ENCODE measurements around the gene NIT1.

GRCh38 chr1:161098210-161099068 lies 19.5 kb upstream of the NIT1 start, which contains the start of gene KLHDC9:
- no peak for TF ChIP-seq RAD21 (IDR thresholded peaks at IDR 0.05; ENCODE audit: low read depth)
- no peak for TF ChIP-seq EP300 (IDR thresholded peaks at IDR 0.05; ENCODE audit: borderline replicate concordance)
- no peak for TF ChIP-seq CEBPB (IDR thresholded peaks at IDR 0.05)
- TF ChIP-seq TAF1 (IDR thresholded peaks at IDR 0.05; ENCODE audit: low read depth), result no peak
- TF ChIP-seq CREB1 (IDR thresholded peaks at IDR 0.05; ENCODE audit: low read depth), result no peak
- no peak for TF ChIP-seq TEAD4 (IDR thresholded peaks at IDR 0.05)
- no peak for TF ChIP-seq EGR1 (IDR thresholded peaks at IDR 0.05)
- TF ChIP-seq, protein P1, sequence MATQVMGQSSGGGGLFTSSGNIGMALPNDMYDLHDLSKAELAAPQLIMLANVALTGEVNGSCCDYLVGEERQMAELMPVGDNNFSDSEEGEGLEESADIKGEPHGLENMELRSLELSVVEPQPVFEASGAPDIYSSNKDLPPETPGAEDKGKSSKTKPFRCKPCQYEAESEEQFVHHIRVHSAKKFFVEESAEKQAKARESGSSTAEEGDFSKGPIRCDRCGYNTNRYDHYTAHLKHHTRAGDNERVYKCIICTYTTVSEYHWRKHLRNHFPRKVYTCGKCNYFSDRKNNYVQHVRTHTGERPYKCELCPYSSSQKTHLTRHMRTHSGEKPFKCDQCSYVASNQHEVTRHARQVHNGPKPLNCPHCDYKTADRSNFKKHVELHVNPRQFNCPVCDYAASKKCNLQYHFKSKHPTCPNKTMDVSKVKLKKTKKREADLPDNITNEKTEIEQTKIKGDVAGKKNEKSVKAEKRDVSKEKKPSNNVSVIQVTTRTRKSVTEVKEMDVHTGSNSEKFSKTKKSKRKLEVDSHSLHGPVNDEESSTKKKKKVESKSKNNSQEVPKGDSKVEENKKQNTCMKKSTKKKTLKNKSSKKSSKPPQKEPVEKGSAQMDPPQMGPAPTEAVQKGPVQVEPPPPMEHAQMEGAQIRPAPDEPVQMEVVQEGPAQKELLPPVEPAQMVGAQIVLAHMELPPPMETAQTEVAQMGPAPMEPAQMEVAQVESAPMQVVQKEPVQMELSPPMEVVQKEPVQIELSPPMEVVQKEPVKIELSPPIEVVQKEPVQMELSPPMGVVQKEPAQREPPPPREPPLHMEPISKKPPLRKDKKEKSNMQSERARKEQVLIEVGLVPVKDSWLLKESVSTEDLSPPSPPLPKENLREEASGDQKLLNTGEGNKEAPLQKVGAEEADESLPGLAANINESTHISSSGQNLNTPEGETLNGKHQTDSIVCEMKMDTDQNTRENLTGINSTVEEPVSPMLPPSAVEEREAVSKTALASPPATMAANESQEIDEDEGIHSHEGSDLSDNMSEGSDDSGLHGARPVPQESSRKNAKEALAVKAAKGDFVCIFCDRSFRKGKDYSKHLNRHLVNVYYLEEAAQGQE (IDR thresholded peaks at IDR 0.05; ENCODE audit: low read depth), result no peak
